Esophagus squamous epithelium (tissue), 4 donors: Measurements from ENCODE around the gene CLPSL1.

Experiments used
- CTCF ChIP-seq, 6 experiments: fragments of 450-650 bp in 4 of 6; fragments of 200-600 bp in 2 of 6; sonication (generic) in 2 of 6; IDR thresholded peaks; one replicate each; pipeline ENCODE4 v1.5.1; 2016 to 2019; ENCODE audit warnings: antibody characterized with exemption in 6 of 6, mild to moderate bottlenecking in 4 of 6, moderate library complexity in 4 of 6
- POLR2A ChIP-seq, 4 donors: fragments of 450-650 bp; IDR thresholded peaks; one replicate each; pipeline ENCODE4 v1.6.1; 2017; ENCODE audit warnings: antibody characterized with exemption in 4 of 4, mild to moderate bottlenecking in 4 of 4, moderate library complexity in 3 of 4

GRCh38 chr6:35777356-35778102 lies 3.3 kb upstream of the CLPSL1 start:
- no peak for TF ChIP-seq CTCF (IDR thresholded peaks at IDR 0.05)
- no peak for TF ChIP-seq POLR2A (IDR thresholded peaks at IDR 0.05)
